Measurements from ENCODE around the gene PRUNE2.
A peak's percentile ranks its signal among the peaks of the same experiment; 100 is the strongest.
"Not testable (repeated sequence)": the region's sequence is repeated elsewhere in the genome, so short reads cannot be mapped to it uniquely, and the experiment has no call there.

The PRUNE2 gene

GRCh38 chr9:76866689-76867088 is 39.2 kb downstream of the PRUNE2 start:
- DNase-seq: no peak

- DNase-seq: no peak
Observed at GRCh38 chr9:76863832-76864231, 42.1 kb downstream of the PRUNE2 start.

GRCh38 chr9:76859860-76860259 is 46.1 kb downstream of the PRUNE2 start:
- DNase-seq: no peak

- not testable (repeated sequence) for DNase-seq
Observed at GRCh38 chr9:76858248-76858647, 47.7 kb downstream of the PRUNE2 start.

GRCh38 chr9:76856016-76856415 is 49.9 kb downstream of the PRUNE2 start:
- no peak for DNase-seq

GRCh38 chr9:76855015-76855414 is 50.9 kb downstream of the PRUNE2 start:
- no peak for DNase-seq

- DNase-seq: no peak
Observed at GRCh38 chr9:76852026-76852425, 53.9 kb downstream of the PRUNE2 start.

GRCh38 chr9:76846297-76846696 is 59.6 kb downstream of the PRUNE2 start:
- no peak for DNase-seq

- DNase-seq: no peak
Observed at GRCh38 chr9:76845254-76845653, 60.7 kb downstream of the PRUNE2 start.

- no peak for DNase-seq
Observed at GRCh38 chr9:76835571-76836283, 70.2 kb downstream of the PRUNE2 start.

- no peak for DNase-seq
Observed at GRCh38 chr9:76828447-76828846, 77.5 kb downstream of the PRUNE2 start.

- no peak for DNase-seq
Observed at GRCh38 chr9:76827296-76828080, 78.4 kb downstream of the PRUNE2 start.

GRCh38 chr9:76820431-76820830 is 85.5 kb downstream of the PRUNE2 start:
- no peak for DNase-seq

GRCh38 chr9:76818271-76818670 is 87.6 kb downstream of the PRUNE2 start:
- DNase-seq: peak in 43 of 51 donors; percentile 6 to 88 (median 46)

- no peak for DNase-seq
Observed at GRCh38 chr9:76817489-76817888, 88.4 kb downstream of the PRUNE2 start.

- DNase-seq: no peak
Observed at GRCh38 chr9:76812591-76812990, 93.3 kb downstream of the PRUNE2 start.

- DNase-seq: peak in 24 of 51 donors; percentile 0 to 57 (median 20)
Observed at GRCh38 chr9:76810377-76810957, 95.4 kb downstream of the PRUNE2 start.

GRCh38 chr9:76808636-76809035 is 97.3 kb downstream of the PRUNE2 start:
- no peak for DNase-seq

- no peak for DNase-seq
Observed at GRCh38 chr9:76803762-76804161, 102.2 kb downstream of the PRUNE2 start.

GRCh38 chr9:76803083-76803482 is 102.8 kb downstream of the PRUNE2 start:
- DNase-seq: no peak

GRCh38 chr9:76800901-76801300 is 105.0 kb downstream of the PRUNE2 start:
- no peak for DNase-seq

- DNase-seq: no peak
Observed at GRCh38 chr9:76799473-76799872, 106.4 kb downstream of the PRUNE2 start.

GRCh38 chr9:76798527-76798926 is 107.4 kb downstream of the PRUNE2 start:
- DNase-seq: no peak
